GM18502 (cell line): Measurements from ENCODE around the gene CAMK4.
A peak's percentile ranks its signal among the peaks of the same experiment; 100 is the strongest.
"Not testable (repeated sequence)": the region's sequence is repeated elsewhere in the genome, so short reads cannot be mapped to it uniquely, and the experiment has no call there.

Experiments
- ATAC-seq: cut with Tn5 transposase; IDR thresholded peaks from one replicate; pipeline ENCODE4 v1.9.1; 2021; ENCODE audit warnings: mild to moderate bottlenecking; ENCODE audit not compliant: unreplicated experiment, poor library complexity

Gene CAMK4

DNA sequence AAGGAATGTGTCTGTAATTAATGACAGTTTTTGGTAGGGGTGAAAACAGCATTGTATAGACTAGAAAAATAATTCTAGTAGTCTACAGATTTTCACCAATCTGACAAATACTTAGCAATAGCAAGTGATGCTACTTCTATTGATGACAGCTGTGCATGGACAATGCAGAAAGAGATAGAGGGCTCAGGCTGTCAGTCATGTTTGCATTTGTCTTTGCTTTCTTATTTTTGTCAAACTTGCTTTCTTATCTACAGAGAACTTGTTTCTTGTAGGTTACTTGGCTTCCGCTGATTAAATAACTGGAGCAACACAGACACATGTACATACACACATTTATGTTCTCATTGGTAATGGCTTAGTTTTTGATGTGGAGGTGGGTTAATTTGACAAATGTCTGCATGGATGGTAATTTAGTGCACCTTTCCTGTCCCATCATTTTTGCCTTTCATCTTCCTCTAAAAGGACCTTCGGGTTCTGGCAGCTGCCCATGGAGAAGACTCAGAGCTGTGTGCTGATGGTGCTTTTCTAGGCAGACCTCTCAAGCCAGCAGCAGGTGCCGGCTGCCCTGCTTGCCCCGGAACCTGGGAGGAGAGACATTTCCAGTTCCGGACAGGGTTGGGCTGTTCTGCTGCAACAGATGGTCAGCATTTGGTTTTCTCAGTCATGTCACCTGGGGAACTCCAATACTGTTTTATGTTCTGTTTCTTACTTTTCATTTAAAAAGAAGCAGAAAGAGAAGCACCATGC lies 28.8 kb downstream of the CAMK4 start:
- peak; percentile 68 for ATAC-seq

DNA sequence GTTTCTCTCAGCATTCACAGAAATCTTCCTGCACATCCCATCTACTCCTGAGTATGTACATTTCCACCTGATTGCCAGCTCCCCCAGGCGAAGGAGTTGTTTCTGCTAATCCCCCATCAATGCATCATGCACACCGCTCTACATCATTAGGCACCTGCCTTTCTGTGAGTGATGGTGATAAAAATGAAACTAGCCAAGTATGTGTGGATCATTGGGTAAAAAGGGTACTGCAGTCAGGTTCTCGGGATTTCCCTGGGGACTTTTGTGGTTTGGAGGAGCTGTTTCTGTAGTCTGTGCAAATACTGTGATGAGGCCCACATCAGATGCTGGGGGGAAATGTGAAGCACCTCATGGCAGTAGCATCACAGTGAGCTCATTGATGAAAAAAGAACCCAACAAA lies 30.4 kb downstream of the CAMK4 start:
- ATAC-seq, result peak; percentile 88

DNA sequence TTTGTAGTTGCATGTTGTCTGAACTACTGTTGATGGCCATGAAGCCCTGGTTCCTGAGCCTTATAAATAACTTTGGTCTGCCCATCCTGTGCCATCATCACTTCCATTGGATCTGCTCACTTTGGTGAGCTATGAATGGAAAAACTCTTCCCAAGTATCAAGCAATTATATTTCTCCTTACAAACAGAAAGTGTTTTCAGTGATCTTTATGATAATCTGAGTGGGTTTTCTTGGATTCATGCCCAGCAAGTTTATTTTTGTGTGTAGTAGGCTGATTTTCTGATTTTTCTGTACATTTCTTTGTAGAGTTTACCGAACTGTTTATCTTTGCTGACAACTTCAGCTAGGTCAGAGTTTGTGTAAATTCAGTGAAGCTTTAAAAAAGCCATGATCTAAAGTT lies 31.0 kb downstream of the CAMK4 start:
- ATAC-seq, result peak; percentile 15

DNA sequence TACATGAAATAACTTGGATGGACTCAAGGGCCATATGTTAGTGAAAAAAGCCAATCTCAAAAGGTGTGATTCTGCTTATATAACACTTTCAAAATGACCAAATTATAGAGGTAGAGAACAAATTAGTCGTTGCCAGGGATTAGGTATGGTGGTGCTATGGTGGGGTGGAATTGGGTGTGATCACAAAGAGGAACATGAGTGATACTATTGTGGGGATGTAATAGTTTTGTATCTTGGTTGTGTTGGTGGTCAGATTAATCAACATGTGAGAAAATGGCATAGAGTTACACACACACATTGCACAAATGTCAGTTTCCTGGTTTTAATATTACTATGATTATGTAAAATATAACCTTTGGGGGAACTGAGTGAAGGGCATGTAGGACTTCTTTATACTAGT lies 31.9 kb downstream of the CAMK4 start:
- no peak for ATAC-seq

DNA sequence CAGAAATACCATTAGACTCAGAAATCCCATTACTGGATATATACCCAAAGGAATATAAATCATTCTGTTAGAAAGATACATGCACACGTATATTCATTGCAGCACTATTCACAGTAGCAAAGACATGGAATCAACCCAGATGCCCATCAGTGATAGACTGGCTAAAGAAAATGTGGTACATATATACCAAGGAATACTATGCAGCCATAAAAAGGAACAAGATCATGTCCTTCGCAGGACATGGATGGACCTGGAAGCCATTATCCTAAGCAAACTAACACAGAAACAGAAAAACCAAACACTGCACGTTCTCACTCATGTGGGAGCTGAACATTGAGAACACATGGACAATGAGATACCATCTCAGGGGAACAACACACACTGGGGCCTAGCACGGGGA lies 33.4 kb downstream of the CAMK4 start:
- not testable (repeated sequence) for ATAC-seq

DNA sequence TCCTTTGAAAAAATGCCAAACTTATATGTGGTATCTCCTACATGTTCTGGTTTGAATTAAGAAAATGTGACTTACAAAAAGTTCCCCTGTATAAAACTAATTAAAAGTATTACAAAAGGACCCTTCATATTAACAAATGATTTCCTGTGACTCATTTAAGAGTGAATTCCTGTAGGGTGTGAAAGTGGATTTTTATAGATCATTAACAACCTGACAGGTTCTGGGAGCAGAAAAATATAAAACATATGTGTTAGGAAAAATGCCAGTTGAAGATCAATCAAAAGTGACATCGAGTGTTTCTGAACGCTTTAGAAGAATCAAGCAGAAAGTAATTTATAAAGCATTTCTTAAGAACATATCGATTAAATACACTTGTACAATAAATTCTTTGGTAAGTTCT lies 35.5 kb downstream of the CAMK4 start:
- ATAC-seq, result no peak

DNA sequence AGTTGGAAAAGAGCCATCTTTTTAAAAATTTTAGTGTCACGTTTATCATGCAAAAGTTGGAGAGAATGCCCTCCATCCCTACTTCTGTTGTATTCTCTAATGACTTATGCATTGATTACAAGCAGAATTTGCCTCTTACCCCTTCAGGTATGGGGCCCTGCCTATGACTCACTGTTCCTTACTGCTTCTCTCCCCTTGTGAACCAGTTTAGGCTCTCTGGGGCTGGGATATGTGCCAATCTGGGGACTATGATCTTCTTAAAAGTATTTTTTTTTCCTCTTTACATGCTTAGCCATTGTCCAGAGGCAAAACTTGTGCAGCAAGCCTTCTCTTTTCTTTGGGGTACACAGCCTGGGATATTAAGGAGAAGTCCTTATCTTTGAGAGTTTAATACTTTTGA lies 37.4 kb downstream of the CAMK4 start:
- no peak for ATAC-seq

DNA sequence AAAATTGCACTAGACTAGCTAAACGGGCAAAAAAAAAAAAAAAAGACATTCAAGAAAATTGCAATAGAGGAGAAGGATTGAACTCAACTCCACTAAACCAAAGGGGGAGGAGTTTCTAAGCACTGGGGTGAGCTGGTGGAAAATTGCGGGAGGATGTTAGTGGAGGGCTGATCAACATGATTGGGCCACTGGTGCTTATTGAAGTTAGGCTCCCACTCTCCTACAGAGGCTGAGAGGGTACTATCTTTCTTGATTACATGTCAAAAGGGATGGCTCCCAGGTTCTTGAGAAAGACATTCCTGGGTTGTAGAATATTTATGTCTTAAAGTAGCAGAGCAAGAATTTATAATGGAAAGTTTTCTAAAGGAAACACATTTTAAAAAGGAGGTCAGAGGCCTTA lies 38.0 kb downstream of the CAMK4 start:
- ATAC-seq, result no peak

DNA sequence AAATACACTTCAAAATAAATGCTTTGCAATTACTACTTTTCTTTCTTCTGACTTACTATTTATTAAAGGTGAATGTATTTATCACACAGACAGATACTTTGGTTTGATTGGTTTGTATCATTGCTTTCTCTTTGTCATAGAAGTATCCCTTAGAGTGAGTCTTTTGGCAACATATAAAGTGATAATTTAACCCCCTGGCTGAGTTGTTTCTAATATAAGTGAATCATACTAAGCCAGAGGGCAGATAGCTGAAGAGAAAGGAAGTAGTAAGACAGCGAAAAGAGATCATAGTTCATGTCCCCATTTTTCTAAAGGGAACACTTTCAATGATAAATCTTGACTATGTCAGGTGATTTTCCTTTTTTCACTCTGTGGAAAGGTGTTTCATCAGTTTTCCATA lies 38.6 kb downstream of the CAMK4 start:
- ATAC-seq, result no peak

DNA sequence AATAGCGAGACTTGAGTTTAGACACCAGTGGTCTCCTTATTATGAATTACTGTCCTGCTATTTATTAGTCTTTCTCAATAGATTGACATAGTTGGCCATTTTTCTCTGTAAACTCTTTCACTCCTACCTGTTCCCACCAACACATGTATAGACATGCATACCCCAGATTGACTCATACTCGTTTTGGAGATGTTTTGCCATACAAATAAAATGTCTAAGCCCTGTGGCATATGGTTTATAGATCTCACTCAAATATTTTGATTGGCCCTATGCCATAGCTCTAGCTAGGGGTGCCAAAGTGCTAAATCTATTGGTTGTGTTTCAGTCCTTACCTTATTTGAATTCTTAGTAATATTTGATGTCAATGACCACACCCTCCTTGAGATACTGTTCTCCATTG lies 42.3 kb downstream of the CAMK4 start:
- ATAC-seq, result no peak

DNA sequence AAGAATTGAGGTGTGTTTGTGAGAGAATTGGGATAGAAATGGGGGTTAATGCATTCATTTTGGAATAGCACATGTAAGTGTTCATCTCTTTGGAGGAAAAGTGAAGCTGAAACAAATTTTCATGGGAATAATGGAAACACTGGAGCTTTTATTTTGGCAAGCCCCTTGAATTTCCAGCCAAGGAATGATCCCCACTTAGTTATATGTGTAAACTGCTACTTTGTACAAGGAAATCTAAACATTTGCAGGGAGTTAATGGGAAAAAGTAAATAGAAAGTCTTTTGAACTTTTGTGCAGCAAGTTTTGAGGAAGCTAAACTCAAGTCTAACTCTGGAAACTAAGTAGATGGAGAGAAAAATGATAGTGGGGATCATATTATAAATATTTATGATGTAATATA lies 44.1 kb downstream of the CAMK4 start:
- ATAC-seq, result no peak

DNA sequence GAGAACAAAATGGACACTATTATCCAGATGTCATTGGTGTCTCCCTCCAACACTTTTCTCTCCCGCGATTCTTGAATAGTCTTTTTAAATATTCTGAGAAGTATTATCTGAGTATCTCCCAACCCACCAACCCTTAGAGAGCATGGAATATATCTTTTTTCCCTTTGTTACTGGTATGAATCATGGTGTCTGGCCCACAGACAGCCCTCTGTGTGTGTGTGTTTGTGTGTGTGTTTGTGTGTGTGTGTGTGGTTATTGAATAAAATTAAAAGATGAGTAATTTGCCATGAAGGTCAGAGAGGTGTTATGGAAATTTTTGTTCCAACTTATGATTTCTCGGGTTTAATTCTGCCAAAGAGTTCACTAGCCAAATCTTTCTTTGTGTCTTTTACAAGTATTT lies 47.7 kb downstream of the CAMK4 start:
- no peak for ATAC-seq

DNA sequence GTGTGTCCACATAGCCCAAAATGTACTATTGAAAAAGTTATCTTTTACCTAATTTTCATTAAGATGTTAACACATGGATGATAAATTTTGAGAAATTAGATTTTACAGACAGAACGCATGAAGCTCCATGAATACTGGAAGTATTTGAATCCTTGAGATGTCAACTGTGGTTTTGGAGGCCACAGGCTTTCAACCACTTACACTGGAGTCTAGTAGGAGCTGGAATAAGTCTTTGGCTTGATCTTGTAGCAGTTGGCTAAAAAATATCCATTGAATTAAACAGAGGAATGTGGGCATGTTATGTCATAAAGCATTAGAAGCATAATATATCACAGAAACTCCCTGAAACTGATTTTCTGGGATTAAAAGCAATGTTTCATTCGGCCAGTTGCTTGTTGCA lies 52.9 kb downstream of the CAMK4 start:
- ATAC-seq, result no peak

DNA sequence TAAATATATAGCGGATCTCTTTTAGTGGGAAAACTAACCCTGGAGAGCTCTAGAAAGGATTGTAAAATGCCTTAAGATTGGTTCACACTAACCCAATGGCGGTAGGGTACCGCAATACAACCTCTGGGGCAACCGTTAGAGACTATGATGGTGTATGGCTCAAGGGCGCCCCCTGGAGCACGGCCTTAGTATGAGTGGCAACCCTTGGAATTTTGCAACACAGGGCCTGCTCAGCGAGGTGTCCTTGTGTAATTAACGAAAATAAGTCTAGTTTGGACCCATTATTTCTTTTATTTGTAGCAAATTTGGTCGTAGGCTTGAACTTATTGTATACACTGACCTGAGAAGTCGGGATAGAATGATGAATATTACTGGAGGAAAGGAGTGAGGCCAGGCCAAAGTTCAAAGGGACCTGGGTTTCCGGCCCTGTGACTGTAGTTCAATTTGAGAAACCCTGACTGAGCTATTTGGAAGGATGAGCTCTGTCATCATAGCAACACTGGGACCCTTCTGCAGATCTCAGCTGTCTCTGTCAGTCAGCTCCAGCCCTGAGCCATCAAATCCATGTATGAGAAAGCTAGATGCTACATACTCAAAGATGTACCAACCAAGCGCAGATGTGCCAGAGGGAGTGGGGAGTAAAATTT lies 54.8 kb downstream of the CAMK4 start:
- peak; percentile 90 for ATAC-seq

DNA sequence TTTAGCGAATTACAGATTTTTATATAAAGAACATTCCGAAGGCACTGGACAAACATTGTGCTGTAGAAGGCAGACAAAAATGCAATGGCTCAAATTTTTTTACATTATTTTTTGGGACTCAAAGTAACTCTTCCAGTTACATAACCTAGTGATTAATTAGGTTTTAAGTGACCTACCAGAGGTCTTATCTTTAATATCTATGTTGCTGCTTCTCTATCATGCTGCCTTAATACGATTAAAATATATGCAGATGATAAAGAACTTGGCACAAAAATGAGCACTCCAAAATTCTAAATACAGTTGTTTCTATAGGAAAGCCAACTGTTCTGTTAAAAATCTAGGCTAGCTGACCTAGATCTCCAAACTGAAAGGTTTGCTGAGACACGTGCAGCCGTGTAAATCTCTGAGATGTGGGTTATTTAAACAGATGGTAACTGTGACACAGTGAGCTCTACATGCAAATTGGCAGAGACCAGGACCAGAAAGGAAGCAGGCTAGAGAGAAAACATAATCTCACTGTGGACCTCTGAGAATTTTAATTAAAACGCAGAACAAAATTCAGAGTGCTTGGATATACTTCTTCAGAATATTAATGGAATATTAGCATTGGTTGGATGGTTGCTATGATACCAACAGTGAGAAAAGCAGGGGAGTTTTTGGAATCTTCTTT lies 56.2 kb downstream of the CAMK4 start:
- peak; percentile 60 for ATAC-seq

DNA sequence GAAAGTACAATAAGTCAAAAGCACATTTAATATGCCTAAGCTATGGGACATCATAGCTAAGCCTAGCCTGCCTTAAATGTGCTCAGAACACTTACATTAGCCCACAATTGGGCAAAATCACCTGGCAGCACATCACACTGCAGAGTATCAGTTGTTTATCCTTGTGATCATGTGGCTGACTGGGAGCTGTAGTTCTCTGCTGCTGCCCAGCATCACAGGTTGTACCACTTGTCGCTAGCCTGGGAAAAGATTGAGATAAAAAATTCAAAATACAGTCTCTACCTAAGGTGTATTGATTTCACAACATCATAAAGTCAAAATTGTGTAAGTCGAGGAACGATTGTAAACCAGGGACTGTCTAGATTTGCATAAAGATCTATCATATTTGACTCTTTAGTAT lies 58.6 kb downstream of the CAMK4 start:
- ATAC-seq, result no peak

DNA sequence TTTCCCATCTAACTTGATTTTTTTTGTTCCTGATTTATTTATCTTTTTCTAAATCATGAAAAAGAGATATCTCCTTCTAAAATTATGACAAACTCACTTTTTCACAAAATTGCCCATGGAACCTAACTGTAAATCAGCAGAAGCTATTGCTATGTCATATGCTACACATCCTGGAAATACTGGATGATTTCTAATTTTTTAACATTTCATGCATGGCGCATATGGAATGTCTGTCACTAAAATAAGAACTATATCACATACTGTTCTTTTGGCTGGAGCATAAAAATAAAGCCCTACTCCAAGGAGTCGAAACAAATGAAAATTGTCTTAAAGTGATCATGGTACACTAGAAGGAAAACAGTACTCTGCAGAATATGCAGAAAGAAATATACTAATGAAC lies 60.6 kb downstream of the CAMK4 start:
- no peak for ATAC-seq

DNA sequence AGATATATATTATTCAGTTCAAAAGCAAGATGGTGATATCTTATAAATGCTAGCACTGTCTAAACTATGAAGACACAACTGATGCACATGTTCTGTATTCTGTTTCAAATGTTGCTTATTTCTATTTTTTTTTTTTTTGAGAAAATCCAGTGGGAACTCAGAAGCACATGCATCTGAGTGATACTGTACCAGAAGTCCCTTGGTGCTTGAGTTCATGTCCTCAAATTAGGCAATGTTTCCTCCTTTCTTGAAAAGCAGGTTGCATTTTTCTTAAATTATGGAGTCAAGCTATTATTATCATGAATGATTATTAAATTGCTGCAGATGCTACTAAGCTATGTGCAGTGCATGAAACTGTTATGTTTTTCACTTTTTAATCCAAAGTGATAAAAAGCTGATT lies 70.4 kb downstream of the CAMK4 start:
- no peak for ATAC-seq

DNA sequence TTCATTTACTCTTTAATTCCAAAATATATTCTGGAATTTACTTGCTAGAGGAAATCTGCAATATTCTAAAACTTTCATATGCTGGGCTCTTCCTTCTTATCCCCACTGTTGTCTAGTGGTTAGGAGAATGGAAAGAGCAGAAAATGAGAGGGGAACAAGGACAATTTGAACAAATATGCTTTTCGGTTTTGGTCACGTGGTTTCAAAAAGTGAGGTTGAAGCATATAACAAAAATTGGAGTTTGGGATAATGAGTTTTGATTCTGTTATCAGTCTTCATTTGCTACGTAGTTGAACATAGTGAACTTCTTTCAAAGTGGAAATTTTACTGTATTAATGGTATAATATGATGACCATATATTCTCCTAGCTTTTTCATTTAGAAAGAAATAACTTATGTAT lies 71.5 kb downstream of the CAMK4 start:
- no peak for ATAC-seq

DNA sequence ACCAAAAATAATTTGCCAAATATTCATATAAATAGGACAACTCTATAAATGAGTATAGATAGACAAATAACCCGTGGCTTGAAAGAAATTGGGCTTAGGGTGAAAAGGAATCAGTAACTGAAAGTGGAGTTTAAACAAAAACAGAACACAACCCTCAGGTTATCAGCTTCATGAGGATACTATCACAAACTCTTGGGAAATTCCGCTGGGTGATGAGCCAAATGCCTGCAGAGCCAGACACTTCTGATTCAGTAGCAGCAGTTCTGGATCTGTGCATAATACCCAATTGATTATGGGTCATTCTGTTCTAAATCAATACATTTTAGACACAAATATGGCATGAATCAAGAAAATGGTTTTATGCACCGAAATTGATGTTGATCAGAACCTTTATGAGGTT lies 72.4 kb downstream of the CAMK4 start:
- no peak for ATAC-seq

DNA sequence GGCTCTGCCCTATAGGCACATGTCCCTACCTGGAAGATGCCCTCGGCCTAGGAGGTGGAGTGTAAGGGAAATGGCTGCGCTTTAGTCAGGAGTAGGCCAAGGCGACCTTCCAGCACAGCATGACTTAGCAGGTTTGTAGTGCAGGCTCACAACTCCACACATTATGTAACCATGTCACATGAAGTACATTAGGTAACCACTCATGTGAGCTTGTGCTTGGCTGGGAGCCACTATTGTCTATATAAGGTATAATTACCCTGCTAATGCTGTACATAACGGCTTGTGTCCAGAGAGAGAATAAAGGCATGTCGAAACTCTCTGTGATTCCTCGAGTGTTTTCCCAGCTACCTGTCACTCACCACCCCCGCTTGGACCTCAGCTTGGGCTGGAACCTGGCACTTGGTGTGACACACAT lies 74.9 kb downstream of the CAMK4 start:
- no peak for ATAC-seq
